ENCODE results near the gene PADI3. TPM values are rescaled to one million over a fixed set of nuclear protein-coding genes. Genes with fewer than 3 reads are reported as not detected.

The PADI3 gene
- total and polyA plus RNA-seq, 8 donors, result 0.04 TPM; not detected in 7

- Histone ChIP-seq H3K36me3 (no peaks in the 10 kb centered on the region), H3K9me3 (peaks cover 0 to 2% of the 10 kb centered on the region in 2 donors), H3K4me3 (no peak overlapping the region), H3K4me1 (no peaks in the 10 kb centered on the region), H3K27me3 (peaks cover 0 to 60% of the 10 kb centered on the region in 2 donors), H3K27ac (no peak overlapping the region)
- intact Hi-C loops (cut with DNase I), result no loop called here
- ATAC-seq (no peak), DNase-seq (peak in 1 of 4 donors; percentile 31)
- TF ChIP-seq CTCF (IDR thresholded peaks at IDR 0.05), result no peak
Observed at GRCh38 chr1:17258116-17258757, 9.3 kb downstream of the PADI3 start.

GRCh38 chr1:17258758-17259130 lies 9.8 kb downstream of the PADI3 start:
- Histone ChIP-seq H3K9me3 (peaks cover 0 to 2% of the 10 kb centered on the region in 2 donors), H3K27ac (no peak overlapping the region), H3K36me3 (no peaks in the 10 kb centered on the region), H3K4me1 (no peaks in the 10 kb centered on the region), H3K4me3 (no peak overlapping the region), H3K27me3 (peaks cover 0 to 57% of the 10 kb centered on the region in 2 donors)
- DNase-seq (no peak), ATAC-seq (no peak)
- no peak for TF ChIP-seq CTCF (IDR thresholded peaks at IDR 0.05)
- intact Hi-C loops (cut with DNase I), result no loop called here

GRCh38 chr1:17259233-17259873 lies 10.5 kb downstream of the PADI3 start:
- Histone ChIP-seq H3K27me3 (peaks cover 0 to 57% of the 10 kb centered on the region in 2 donors), H3K4me1 (no peaks in the 10 kb centered on the region), H3K9me3 (peaks cover 0 to 2% of the 10 kb centered on the region in 2 donors), H3K4me3 (no peak overlapping the region), H3K36me3 (no peaks in the 10 kb centered on the region), H3K27ac (no peak overlapping the region)
- intact Hi-C loops (cut with DNase I), result no loop called here
- DNase-seq, result peak in 1 of 4 donors; percentile 60
- no peak for TF ChIP-seq CTCF (IDR thresholded peaks at IDR 0.05)
- ATAC-seq, result no peak

GRCh38 chr1:17260264-17260663 lies 11.4 kb downstream of the PADI3 start:
- no peaks in the 10 kb centered on the region for H3K36me3 ChIP-seq
- H3K4me1 ChIP-seq, result no peaks in the 10 kb centered on the region
- peaks cover 0 to 48% of the 10 kb centered on the region in 2 donors for H3K27me3 ChIP-seq
- intact Hi-C loops (cut with DNase I), result no loop called here
- no peak overlapping the region for H3K27ac ChIP-seq
- DNase-seq, result no peak
- TF ChIP-seq CTCF (IDR thresholded peaks at IDR 0.05), result no peak
- H3K9me3 ChIP-seq, result peaks cover 0 to 2% of the 10 kb centered on the region in 2 donors
- H3K4me3 ChIP-seq, result no peak overlapping the region
- no peak for ATAC-seq

GRCh38 chr1:17260738-17261137 lies 11.8 kb downstream of the PADI3 start:
- H3K9me3 ChIP-seq, result peaks cover 0 to 2% of the 10 kb centered on the region in 2 donors

More at GRCh38 chr1:17260738-17261137, 11.8 kb downstream of the PADI3 start:
- H3K4me1 ChIP-seq, result no peaks in the 10 kb centered on the region
- intact Hi-C loops (cut with DNase I), result no loop called here
- H3K4me3 ChIP-seq, result no peak overlapping the region
- DNase-seq (no peak), ATAC-seq (no peak)
- peaks cover 0 to 46% of the 10 kb centered on the region in 2 donors for H3K27me3 ChIP-seq
- no peak overlapping the region for H3K27ac ChIP-seq
- H3K36me3 ChIP-seq, result no peaks in the 10 kb centered on the region
- no peak for TF ChIP-seq CTCF (IDR thresholded peaks at IDR 0.05)
